Keratinocyte (primary cell): ENCODE results near the gene PLCG2. TPM values are rescaled to one million over a fixed set of nuclear protein-coding genes. Genes with fewer than 3 reads are reported as not detected.

Source experiments
- DNase-seq: peaks from one replicate; pipeline ENCODE4 v3.0.0-alpha.2; 2011; ENCODE audit warnings: low read depth, missing footprints, low spot score
- FAIRE-seq: peaks from 2 replicates; lab custom pipeline; 2011; peaks lifted over from hg19 to GRCh38; lab: Jason Lieb, UNC
- H2AFZ ChIP-seq: 2 replicates; pipeline ENCODE4 v1.6.0; 2012; ENCODE audit warnings: low read length, control low read depth, inconsistent platforms; ENCODE audit not compliant: control insufficient read depth
- H3K27ac ChIP-seq: 2 replicates; pipeline ENCODE4 v1.5.1; 2011; ENCODE audit warnings: low read length; ENCODE audit not compliant: control insufficient read depth, insufficient read depth
- H3K27me3 ChIP-seq: 3 replicates; pipeline ENCODE4 v1.6.0; 2011; ENCODE audit warnings: low read length; ENCODE audit not compliant: control insufficient read depth, insufficient read depth; ENCODE audit errors: extremely low read depth
- H3K36me3 ChIP-seq, 2 experiments: 2 replicates in 1 of 2; 3 replicates in 1 of 2; pipeline ENCODE4 v1.5.1; 2011; ENCODE audit warnings: low read length in 2 of 2, mild to moderate bottlenecking in 1 of 2; ENCODE audit not compliant: control insufficient read depth in 2 of 2, insufficient read depth in 2 of 2; ENCODE audit errors: extremely low read depth in 1 of 2
- H3K4me1 ChIP-seq: 3 replicates; pipeline ENCODE4 v1.5.1; 2011; ENCODE audit warnings: low read length; ENCODE audit not compliant: control insufficient read depth, insufficient read depth; ENCODE audit errors: extremely low read depth
- H3K4me2 ChIP-seq: 3 replicates; pipeline ENCODE4 v1.6.0; 2011; ENCODE audit warnings: low read depth, low read length; ENCODE audit not compliant: control insufficient read depth, insufficient read depth; ENCODE audit errors: extremely low read depth
- H3K4me3 ChIP-seq, 3 experiments: fragments of 200-600 bp in 1 of 3; sonication (generic) in 1 of 3; 2 replicates in 2 of 3; 3 replicates in 1 of 3; pipeline ENCODE4 v1.5.1; 2011 to 2016; ENCODE audit warnings: low read length in 3 of 3, mild to moderate bottlenecking in 3 of 3, control low read depth in 2 of 3, inconsistent platforms in 1 of 3, low read depth in 1 of 3, mixed read lengths in 1 of 3, mixed run types in 1 of 3, moderate library complexity in 1 of 3; ENCODE audit not compliant: control insufficient read depth in 2 of 3, insufficient read depth in 2 of 3; ENCODE audit errors: extremely low read depth in 1 of 3
- H3K79me2 ChIP-seq: 2 replicates; pipeline ENCODE4 v1.6.0; 2012; ENCODE audit warnings: low read length; ENCODE audit not compliant: control insufficient read depth, insufficient read depth
- H3K9ac ChIP-seq: 3 replicates; pipeline ENCODE4 v1.6.0; 2011; ENCODE audit warnings: low read length; ENCODE audit not compliant: control insufficient read depth, insufficient read depth; ENCODE audit errors: extremely low read depth
- H3K9me1 ChIP-seq: 3 replicates; pipeline ENCODE4 v1.6.0; 2011; ENCODE audit warnings: low read length; ENCODE audit not compliant: control insufficient read depth, insufficient read depth; ENCODE audit errors: extremely low read depth
- H3K9me3 ChIP-seq: 2 replicates; pipeline ENCODE4 v1.5.1; 2012; ENCODE audit warnings: low read depth, low read length; ENCODE audit not compliant: control insufficient read depth
- H4K20me1 ChIP-seq: 3 replicates; pipeline ENCODE4 v1.6.0; 2011; ENCODE audit warnings: low read length; ENCODE audit not compliant: control insufficient read depth, insufficient read depth; ENCODE audit errors: extremely low read depth
- CTCF ChIP-seq, 3 experiments: IDR thresholded peaks in 1 of 3; conservative IDR thresholded peaks in 1 of 3; optimal IDR thresholded peaks in 1 of 3; 2 replicates in 2 of 3; 3 replicates in 1 of 3; pipeline versions ENCODE3 to v1.5.1; 2011; ENCODE audit warnings: low read length in 3 of 3, mild to moderate bottlenecking in 3 of 3, moderate library complexity in 2 of 3, control low read depth in 1 of 3, inconsistent platforms in 1 of 3; ENCODE audit not compliant: insufficient read depth in 2 of 3; ENCODE audit errors: extremely low read depth in 1 of 3
- EZH2 ChIP-seq: IDR thresholded peaks from one replicate; pipeline ENCODE4 v1.6.1; 2012; ENCODE audit warnings: inconsistent platforms, mild to moderate bottlenecking, low read length, moderate library complexity
- dilution Hi-C: fragments of 300-500 bp; cut with MboI; formaldehyde crosslinking; loops from one replicate; pipeline ENCODE4 v1.7.0; 2020; ENCODE audit warnings: low sequenced_read_pairs; ENCODE audit not compliant: extremely low pct_ligation_motif_present
- polyA plus RNA-seq, 5 experiments: library from polyadenylated mRNA; depleted of rRNA in 3 of 5; stranded (reverse) in 3 of 5; stranded (forward) in 1 of 5; unstranded in 1 of 5; fragments of >200 nt; gene quantifications; 1 replicate in 1 of 5; 2 replicates in 3 of 5; 3 replicates in 1 of 5; pipeline versions ENCODE4 v1.2.1 to v1.2.3, GENCODE V29; 2011 to 2012; ENCODE audit warnings: missing spikeins in 2 of 5, low read depth in 1 of 5, low replicate concordance in 1 of 5

PLCG2 gene
- polyA plus RNA-seq, 1 donor (not counting 4 experiments of a cell fraction or from before 2014, with no cell fraction given), result 3.5 TPM

- no peak overlapping the region for H3K27ac ChIP-seq
- H4K20me1 ChIP-seq, result no peaks in the 10 kb centered on the region
- H3K4me3 ChIP-seq, result no peak overlapping the region
- H3K27me3 ChIP-seq, result no peaks in the 10 kb centered on the region
- TF ChIP-seq CTCF (optimal IDR thresholded peaks at IDR 0.05 in 1 of 3, IDR thresholded peaks at IDR 0.05 in 1 of 3, conservative IDR thresholded peaks at IDR 0.05 in 1 of 3; ENCODE audit: extremely low read depth in 1 of 3, insufficient read depth in 2 of 3, low read length in 3 of 3) (no peak), EZH2 (no peak)
- H3K9ac ChIP-seq, result no peak overlapping the region
- no peaks in the 10 kb centered on the region for H3K79me2 ChIP-seq
- no peak overlapping the region for H2AFZ ChIP-seq
- peaks cover 5 to 19% of the 10 kb centered on the region in 2 experiments for H3K36me3 ChIP-seq
- no peak overlapping the region for H3K4me2 ChIP-seq
- no peaks in the 10 kb centered on the region for H3K9me3 ChIP-seq
- H3K9me1 ChIP-seq, result no peaks in the 10 kb centered on the region
- peaks cover 2% of the 10 kb centered on the region for H3K4me1 ChIP-seq
- dilution Hi-C loops, result no loop called here
- no peak for FAIRE-seq
- no peak for DNase-seq
These were observed 223.7 kb downstream of the PLCG2 start for GRCh38 chr16:82002831-82003230.

GRCh38 chr16:82004601-82005000 is 225.5 kb downstream of the PLCG2 start:
- Histone ChIP-seq H4K20me1 (no peaks in the 10 kb centered on the region), H3K79me2 (peaks cover 3% of the 10 kb centered on the region), H3K4me2 (no peak overlapping the region), H2AFZ (no peak overlapping the region), H3K36me3 (peaks cover 5 to 15% of the 10 kb centered on the region in 2 experiments), H3K4me1 (no peaks in the 10 kb centered on the region), H3K9me3 (no peaks in the 10 kb centered on the region), H3K27ac (no peak overlapping the region), H3K27me3 (no peaks in the 10 kb centered on the region), H3K9me1 (no peaks in the 10 kb centered on the region), H3K4me3 (no peak overlapping the region), H3K9ac (no peak overlapping the region)
- DNase-seq, result no peak
- TF ChIP-seq CTCF (optimal IDR thresholded peaks at IDR 0.05 in 1 of 3, IDR thresholded peaks at IDR 0.05 in 1 of 3, conservative IDR thresholded peaks at IDR 0.05 in 1 of 3; ENCODE audit: extremely low read depth in 1 of 3, insufficient read depth in 2 of 3, low read length in 3 of 3) (no peak), EZH2 (no peak)
- dilution Hi-C loops, result no loop called here
- FAIRE-seq, result no peak
